Immature natural killer cell (primary cell): ENCODE data around the gene SMTNL1. TPM values are rescaled to one million over a fixed set of nuclear protein-coding genes. Genes with fewer than 3 reads are reported as not detected.
"Not testable (repeated sequence)": the region's sequence is repeated elsewhere in the genome, so short reads cannot be mapped to it uniquely, and the experiment has no call there.

ENCODE experiments used
- DNase-seq, 3 donors: peaks; one replicate each; pipeline ENCODE4 v3.0.0; 2022; ENCODE audit warnings: mixed read lengths in 1 of 3
- H3K27ac Mint-ChIP-seq, 6 donors: one replicate each; pipeline ENCODE4 v1.8.0; 2020; ENCODE audit warnings: mixed read lengths in 6 of 6, mild to moderate bottlenecking in 5 of 6, inconsistent platforms in 4 of 6, moderate library complexity in 3 of 6
- H3K27me3 Mint-ChIP-seq, 3 donors: one replicate each; pipeline ENCODE4 v1.8.0; 2020 to 2021; ENCODE audit warnings: low read depth in 3 of 3, mild to moderate bottlenecking in 3 of 3, mixed read lengths in 3 of 3, moderate library complexity in 3 of 3, inconsistent platforms in 1 of 3
- H3K36me3 Mint-ChIP-seq, 3 donors: one replicate each; pipeline ENCODE4 v1.8.0; 2020; ENCODE audit warnings: mixed read lengths in 3 of 3, inconsistent platforms in 2 of 3, mild to moderate bottlenecking in 2 of 3
- H3K4me1 Mint-ChIP-seq, 2 donors: one replicate each; pipeline ENCODE4 v1.8.0; 2020; ENCODE audit warnings: inconsistent platforms in 2 of 2, mild to moderate bottlenecking in 2 of 2, mixed read lengths in 2 of 2, moderate library complexity in 1 of 2
- H3K4me3 Mint-ChIP-seq, 5 donors: one replicate each; pipeline ENCODE4 v1.8.0; 2020; ENCODE audit warnings: mild to moderate bottlenecking in 5 of 5, mixed read lengths in 5 of 5, inconsistent platforms in 3 of 5, moderate library complexity in 3 of 5
- H3K9me3 Mint-ChIP-seq, 6 donors: one replicate each; pipeline ENCODE4 v1.8.0; 2020; ENCODE audit warnings: mild to moderate bottlenecking in 6 of 6, mixed read lengths in 6 of 6, inconsistent platforms in 4 of 6, moderate library complexity in 3 of 6
- polyA plus RNA-seq, 3 donors: library from polyadenylated mRNA; unstranded; fragments of 300-500 nt; fragmentation: Illumina TruSeq; gene quantifications; one replicate each; pipeline ENCODE4 v1.2.3, GENCODE V29; 2021

SMTNL1 gene
- polyA plus RNA-seq, 3 donors from 2014 or later = 0.12 to 0.47 TPM; not detected in 1

DNA sequence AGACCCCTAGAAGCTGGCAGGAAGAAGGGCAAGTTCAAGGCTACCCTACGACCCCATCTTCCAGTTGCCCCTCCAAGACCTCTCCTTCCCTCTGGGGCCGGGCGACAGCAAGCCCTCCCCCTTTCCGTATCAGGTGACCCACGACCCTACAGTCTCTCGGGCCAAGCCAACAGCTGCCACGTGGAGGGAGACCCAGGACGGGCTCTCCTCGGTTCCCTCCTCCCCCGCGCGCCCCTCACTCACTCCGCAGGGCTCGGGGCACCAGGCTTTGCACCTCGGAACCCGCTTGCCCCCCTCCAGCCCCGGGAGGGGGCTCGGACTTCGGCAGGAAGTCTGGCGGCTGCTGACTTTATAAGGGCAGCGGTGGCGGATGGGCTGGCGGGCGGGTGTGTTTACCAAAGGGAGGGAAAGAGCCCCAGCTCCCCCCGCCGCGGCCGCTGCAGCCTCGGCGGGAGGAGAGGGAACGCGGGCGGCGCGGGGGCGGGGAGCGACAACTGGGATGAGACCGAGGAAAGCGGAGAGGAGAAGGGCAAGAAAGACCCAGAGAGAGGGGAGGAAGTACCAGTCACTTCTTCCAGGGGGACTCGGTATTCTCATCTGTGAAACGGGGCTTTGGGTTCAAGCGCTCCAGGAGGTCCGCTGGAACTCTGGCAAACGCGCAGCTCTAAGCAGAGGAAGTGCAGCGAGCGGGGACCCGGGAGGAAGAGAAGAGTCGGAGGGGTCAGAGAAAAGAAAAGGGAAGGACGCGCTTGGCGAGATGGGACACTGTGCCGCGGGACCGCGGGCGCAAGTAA is 22.7 kb upstream of the SMTNL1 start:
- H3K27me3 Mint-ChIP-seq = peaks cover 0 to 9% (median 9%) of the 10 kb centered on the region in 3 donors
- H3K9me3 Mint-ChIP-seq = no peaks in the 10 kb centered on the region
- peak; percentile 49 to 60 (median 58) for DNase-seq
- peak overlapping the region; percentile 95 to 98 (median 97) for H3K4me3 Mint-ChIP-seq
- H3K27ac Mint-ChIP-seq = peak overlapping the region; percentile 61 to 91 (median 70)
- H3K36me3 Mint-ChIP-seq = no peaks in the 10 kb centered on the region
- peaks cover 22 to 23% of the 10 kb centered on the region in 2 donors for H3K4me1 Mint-ChIP-seq

DNA sequence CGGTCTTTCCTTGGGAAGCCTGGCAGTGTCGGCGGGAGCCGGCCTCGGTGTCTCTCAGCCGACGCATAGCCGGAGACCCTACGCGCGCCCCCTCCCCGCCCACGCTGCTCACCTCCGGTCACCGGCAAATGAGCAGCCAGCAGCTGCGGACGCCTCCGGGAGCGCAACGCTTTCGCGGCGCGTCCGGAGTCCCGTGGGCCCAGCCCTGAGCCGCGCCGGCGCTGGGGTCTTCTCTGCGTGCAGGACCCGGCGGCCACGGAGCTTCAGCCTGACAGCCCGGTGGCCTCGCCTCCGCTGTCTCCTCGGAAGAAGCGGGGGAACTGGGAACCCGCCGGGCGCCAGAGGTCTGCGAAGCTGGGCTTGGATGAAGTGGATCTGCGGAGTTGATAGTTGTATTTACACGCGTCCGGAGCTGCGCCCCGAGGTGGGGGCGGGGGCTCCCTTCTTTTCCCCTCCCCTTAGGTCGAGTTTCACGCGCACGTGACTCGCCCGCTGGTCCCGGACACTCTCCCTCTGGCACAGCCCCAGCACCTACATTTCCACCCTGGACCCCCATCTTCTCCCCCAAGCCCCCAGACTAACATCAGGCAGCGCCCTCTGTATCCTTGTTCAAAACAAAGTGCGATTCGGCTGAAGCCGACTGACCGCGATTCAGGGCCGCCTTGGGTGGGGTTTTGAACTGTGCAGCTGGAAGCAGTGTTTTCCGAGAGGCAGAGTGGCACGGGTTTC is 21.9 kb upstream of the SMTNL1 start, which contains the start of gene SLC43A1:
Gene SLC43A1 (minus strand): TSS at position 371 of the 729 bp plus-strand sequence. CDS start 1,591 bp downstream, outside the sequence.
- Mint-ChIP-seq H3K27me3 (peaks cover 0 to 9% (median 9%) of the 10 kb centered on the region in 3 donors), H3K4me1 (peaks cover 22 to 23% of the 10 kb centered on the region in 2 donors)

DNA sequence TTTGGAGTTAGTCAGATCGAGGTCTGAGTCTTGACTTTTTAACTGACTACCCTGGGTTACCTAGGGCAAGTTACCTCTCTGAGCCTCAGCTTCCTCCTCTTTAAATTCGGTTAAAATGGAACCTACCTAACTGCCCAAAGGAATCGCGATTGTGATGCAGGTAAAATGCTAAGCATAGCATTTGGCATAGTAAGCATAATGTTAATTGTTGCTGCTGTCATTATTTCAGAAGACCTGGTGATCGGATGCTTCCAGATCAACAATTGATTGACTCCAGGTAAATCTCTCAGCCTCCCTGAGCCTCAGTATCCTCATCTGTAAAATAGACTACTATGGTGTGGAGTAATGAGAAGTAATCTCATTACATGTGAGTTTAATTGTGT is 21.3 kb upstream of the SMTNL1 start:
- peaks cover 0 to 9% (median 9%) of the 10 kb centered on the region in 3 donors for H3K27me3 Mint-ChIP-seq
- H3K4me3 Mint-ChIP-seq = peak overlapping the region; percentile 90 to 98 (median 97)
- no peaks in the 10 kb centered on the region for H3K9me3 Mint-ChIP-seq
- DNase-seq = no peak
- peak overlapping the region in 5 of 6 donors; percentile 13 to 76 (median 71) for H3K27ac Mint-ChIP-seq
- H3K4me1 Mint-ChIP-seq = peaks cover 22 to 23% of the 10 kb centered on the region in 2 donors
- no peaks in the 10 kb centered on the region for H3K36me3 Mint-ChIP-seq

More for the DNA sequence above, 21.9 kb upstream of the SMTNL1 start, which contains the start of gene SLC43A1:
- peak within 1 kb of the TSS; percentile 95 to 98 (median 97) for H3K4me3 Mint-ChIP-seq
- DNase-seq = peak; percentile 16 to 28 (median 26)
- H3K27ac Mint-ChIP-seq = peak within 1 kb of the TSS; percentile 61 to 91 (median 72)
- H3K36me3 Mint-ChIP-seq = no peaks in the 10 kb centered on the region
- no peaks in the 10 kb centered on the region for H3K9me3 Mint-ChIP-seq

DNA sequence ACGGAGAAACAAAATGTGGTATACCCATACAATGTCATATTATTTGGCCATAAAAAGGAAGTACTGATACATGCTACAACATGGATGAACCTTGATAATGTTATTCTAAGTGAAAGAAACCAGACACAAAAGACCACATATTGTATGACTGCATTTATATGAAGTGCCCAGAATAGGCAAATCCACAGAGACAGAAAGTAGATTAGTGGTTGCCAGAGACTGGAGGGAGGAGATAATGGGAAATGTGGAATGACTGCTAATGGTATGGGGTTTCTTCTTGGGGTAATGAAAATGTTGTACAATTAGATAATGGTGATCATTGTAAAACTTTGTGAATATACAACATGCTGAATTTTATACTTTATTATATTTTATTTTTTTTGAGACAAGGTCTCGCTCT is 16.3 kb upstream of the SMTNL1 start:
- no peaks in the 10 kb centered on the region for H3K36me3 Mint-ChIP-seq
- H3K9me3 Mint-ChIP-seq = no peaks in the 10 kb centered on the region
- H3K4me3 Mint-ChIP-seq = no peak overlapping the region
- no peak for DNase-seq
- peaks cover 2 to 5% (median 2%) of the 10 kb centered on the region in 3 donors for H3K27me3 Mint-ChIP-seq
- H3K27ac Mint-ChIP-seq = no peak overlapping the region
- H3K4me1 Mint-ChIP-seq = peaks cover 2% of the 10 kb centered on the region in 2 donors

DNA sequence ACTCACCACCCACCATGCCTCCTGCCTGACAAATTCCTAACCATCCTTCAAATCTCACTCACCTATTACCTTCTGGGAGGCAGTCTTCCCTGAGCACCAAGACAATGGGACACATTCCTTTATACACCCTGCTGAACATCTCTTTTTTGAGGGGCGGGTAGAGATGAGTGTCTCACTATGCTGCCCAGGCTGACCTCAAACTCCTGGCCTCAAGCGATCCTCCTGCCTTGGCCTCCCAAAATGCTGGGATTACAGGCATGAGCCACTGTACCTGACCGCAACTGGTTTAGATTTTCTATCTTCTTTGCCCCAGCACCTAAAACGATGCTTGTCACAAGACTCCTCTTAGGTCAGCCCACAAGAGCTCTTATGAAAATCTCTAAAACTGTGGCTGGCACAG is 14.0 kb upstream of the SMTNL1 start:
- H3K36me3 Mint-ChIP-seq = no peaks in the 10 kb centered on the region

DNA sequence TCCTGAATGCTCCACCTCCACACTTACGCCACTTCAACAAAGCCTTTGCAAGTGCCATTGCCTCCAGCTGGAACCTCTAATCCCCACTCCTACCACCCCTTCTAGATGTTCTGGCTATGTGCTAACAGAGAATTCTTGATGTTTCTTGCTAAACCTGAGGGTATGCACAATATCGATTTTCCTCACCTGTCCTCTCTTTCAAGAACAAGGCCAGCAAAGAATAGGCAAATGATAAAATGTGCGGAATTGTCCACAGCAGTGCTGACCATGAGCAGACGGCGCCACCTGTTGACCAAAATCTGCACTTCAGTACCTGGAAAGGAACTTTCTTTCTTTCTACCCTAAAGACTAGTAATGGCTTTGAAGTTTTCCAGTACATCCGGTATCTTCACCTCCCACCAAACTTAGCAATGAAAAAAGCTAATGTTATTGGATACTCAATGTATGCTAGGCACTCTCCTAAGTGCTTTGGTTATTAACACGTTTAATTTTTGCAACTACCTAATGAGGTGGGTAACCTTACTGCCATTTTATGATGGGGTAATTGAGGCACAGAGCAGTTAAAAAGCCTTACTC is 10.3 kb upstream of the SMTNL1 start:
- Mint-ChIP-seq H3K4me3 (no peak overlapping the region), H3K27me3 (peaks cover 0 to 8% (median 2%) of the 10 kb centered on the region in 3 donors), H3K27ac (peak overlapping the region in 2 of 6 donors; percentile 21 to 41), H3K36me3 (no peaks in the 10 kb centered on the region), H3K9me3 (no peaks in the 10 kb centered on the region), H3K4me1 (peaks cover 27 to 37% of the 10 kb centered on the region in 2 donors)
- peak; percentile 53 to 63 (median 60) for DNase-seq

More for the DNA sequence above, 14.0 kb upstream of the SMTNL1 start:
- no peak overlapping the region for H3K4me3 Mint-ChIP-seq
- H3K27me3 Mint-ChIP-seq = peaks cover 2 to 3% (median 2%) of the 10 kb centered on the region in 3 donors
- DNase-seq = no peak
- H3K4me1 Mint-ChIP-seq = peaks cover 2 to 8% of the 10 kb centered on the region in 2 donors
- no peaks in the 10 kb centered on the region for H3K9me3 Mint-ChIP-seq
- no peak overlapping the region for H3K27ac Mint-ChIP-seq

DNA sequence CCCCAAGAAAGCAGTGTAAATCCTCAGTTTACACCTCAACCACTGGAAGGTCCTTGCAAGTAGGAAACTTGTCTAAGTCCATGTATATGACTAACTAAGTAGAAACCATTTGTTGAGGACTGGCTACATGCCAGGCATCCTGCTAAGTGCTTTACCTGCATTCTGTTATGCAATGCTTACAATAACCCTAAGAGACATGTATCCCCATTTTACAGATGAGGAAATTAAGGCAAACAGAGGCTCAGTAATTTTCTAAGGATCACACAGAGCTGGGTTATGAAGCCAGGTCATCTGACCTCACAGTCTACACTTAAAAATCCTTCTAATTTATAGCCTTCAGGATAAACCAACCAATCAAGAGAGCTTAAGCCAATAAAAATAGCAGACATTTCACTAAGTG is 8.4 kb upstream of the SMTNL1 start:
- Mint-ChIP-seq H3K9me3 (no peaks in the 10 kb centered on the region), H3K4me3 (peak overlapping the region in 2 of 5 donors; percentile 18 to 27), H3K27me3 (peaks cover 0 to 6% (median 2%) of the 10 kb centered on the region in 3 donors), H3K27ac (peak overlapping the region in 4 of 6 donors; percentile 11 to 97 (median 49)), H3K36me3 (no peaks in the 10 kb centered on the region), H3K4me1 (peaks cover 27 to 38% of the 10 kb centered on the region in 2 donors)
- DNase-seq = no peak

DNA sequence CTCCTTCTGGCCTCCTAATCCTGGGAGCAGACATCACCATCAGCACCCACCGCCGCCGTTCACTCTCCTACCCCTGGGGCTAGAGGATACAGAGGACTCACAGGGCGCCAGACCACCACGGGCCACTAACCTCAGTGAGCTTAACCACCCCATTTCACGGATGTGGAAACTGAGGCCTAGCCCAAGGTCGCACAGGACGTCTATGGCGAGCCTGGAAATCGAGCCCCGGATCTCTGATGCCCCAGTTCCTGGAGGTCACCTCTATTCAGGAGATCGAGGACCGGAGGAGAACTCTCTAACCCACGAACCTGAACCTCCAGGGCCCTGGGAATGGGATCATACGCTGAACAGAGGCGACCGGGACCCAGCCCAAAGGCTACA is 7.2 kb upstream of the SMTNL1 start:
- H3K27me3 Mint-ChIP-seq = peaks cover 0 to 6% (median 2%) of the 10 kb centered on the region in 3 donors
- no peaks in the 10 kb centered on the region for H3K9me3 Mint-ChIP-seq
- H3K27ac Mint-ChIP-seq = peak overlapping the region; percentile 92 to 99 (median 98)
- H3K36me3 Mint-ChIP-seq = no peaks in the 10 kb centered on the region
- no peak for DNase-seq
- peak overlapping the region; percentile 94 to 98 (median 96) for H3K4me3 Mint-ChIP-seq
- peaks cover 27 to 38% of the 10 kb centered on the region in 2 donors for H3K4me1 Mint-ChIP-seq

DNA sequence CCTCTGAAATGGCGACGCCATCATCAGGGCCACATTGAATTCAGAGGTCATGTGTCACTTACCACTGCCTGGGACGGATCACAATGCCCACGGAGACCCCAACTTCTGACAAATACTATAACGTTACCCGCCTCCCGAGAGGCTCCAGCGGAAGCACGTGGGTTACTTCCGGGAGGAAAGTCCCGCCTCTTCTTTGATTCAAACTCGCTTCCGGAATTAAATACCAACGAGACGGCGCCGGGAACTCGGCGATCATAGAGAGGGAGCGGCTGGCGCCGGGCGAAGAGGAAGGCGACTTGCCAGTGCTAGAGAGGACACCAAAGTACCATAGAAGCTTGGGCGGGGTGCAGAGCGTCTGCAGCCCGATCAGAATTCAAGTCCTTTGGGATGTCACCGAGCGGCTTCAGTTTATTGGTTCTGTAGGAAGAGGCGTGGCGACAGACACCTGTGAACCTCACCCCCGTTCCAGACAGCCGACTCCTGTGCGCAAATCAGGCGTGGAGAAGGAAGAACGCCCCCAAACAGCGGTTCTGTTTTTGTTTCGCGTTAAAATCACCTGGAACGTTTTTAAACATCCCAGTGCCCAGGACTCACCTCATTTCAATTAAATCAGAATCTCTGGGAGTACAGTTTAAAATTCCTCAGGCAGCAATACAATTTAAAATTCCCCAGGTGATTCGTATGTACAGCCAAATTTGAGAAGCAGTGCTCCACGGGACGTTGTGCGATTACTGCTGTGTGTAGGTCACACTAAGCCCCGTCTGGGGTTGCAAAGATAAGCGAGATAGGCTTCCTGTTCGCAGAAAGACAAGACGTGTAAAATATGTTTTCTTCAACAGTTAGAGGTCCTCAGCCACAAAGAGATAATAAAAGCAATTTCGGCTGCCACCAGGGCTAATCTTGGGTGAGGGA is 6.5 kb upstream of the SMTNL1 start, which contains the start of gene TIMM10:
Gene TIMM10 (minus strand): TSS at position 159 of the 912 bp plus-strand sequence. CDS start 565 bp downstream, outside the sequence.
- peak within 1 kb of the TSS; percentile 94 to 98 (median 96) for H3K4me3 Mint-ChIP-seq
- H3K27me3 Mint-ChIP-seq = peaks cover 0 to 8% (median 2%) of the 10 kb centered on the region in 3 donors
- DNase-seq = peak; percentile 89 to 91 (median 90)
- no peaks in the 10 kb centered on the region for H3K9me3 Mint-ChIP-seq
- peaks cover 27 to 38% of the 10 kb centered on the region in 2 donors for H3K4me1 Mint-ChIP-seq
- H3K27ac Mint-ChIP-seq = peak within 1 kb of the TSS; percentile 92 to 99 (median 98)
- H3K36me3 Mint-ChIP-seq = no peaks in the 10 kb centered on the region

DNA sequence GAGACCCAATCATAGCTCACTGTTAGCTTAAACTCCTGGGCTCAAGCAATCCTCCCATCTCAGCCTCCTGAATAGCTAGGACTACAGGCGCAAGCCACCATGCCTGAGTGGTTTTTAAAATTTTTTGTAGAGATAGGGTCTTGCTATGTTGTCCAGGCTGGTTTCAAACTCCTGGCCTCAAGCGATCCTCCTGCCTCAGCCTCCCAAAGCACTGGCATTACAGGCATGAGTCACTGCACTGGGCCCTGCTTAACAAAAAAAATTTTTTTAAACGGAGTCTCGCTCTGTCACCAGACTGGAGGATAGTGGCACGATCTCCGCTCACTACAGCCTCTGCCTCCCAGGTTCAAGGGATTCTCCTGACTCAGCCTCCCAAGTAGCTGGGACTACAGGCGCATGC is 2.9 kb upstream of the SMTNL1 start:
- not testable (repeated sequence) for DNase-seq, H3K36me3 Mint-ChIP-seq, H3K27ac Mint-ChIP-seq

DNA sequence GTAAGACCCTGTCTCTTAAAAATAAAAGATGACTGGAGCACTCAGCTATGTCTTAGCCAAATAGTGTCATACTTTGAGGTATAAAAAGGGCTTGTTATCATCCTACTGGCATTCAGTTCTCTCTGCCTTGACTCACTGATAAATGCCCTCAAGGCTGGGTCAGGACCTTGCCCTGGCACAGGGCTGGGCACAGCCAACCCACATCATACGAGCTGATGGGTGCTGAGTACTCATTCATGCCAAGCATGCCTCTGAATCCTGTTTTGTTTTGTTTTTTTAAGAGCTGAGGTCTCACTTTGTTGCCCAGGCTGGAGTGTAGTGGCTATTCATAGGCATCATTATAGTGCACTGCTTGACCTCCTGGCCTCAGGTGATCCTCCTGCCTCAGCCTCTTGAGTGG is 1.9 kb downstream of the SMTNL1 start:
- H3K27ac Mint-ChIP-seq = no peak overlapping the region
- H3K4me1 Mint-ChIP-seq = no peaks in the 10 kb centered on the region
- H3K27me3 Mint-ChIP-seq = peaks cover 0 to 2% (median 0%) of the 10 kb centered on the region in 3 donors
- no peak for DNase-seq
- no peak overlapping the region for H3K4me3 Mint-ChIP-seq
- no peaks in the 10 kb centered on the region for H3K9me3 Mint-ChIP-seq
- H3K36me3 Mint-ChIP-seq = peaks cover 0 to 5% (median 0%) of the 10 kb centered on the region in 3 donors

More for the DNA sequence above, 2.9 kb upstream of the SMTNL1 start:
- not testable (repeated sequence) for H3K27me3 Mint-ChIP-seq, H3K9me3 Mint-ChIP-seq, H3K4me3 Mint-ChIP-seq
- peaks cover 24 to 27% of the 10 kb centered on the region in 2 donors for H3K4me1 Mint-ChIP-seq

DNA sequence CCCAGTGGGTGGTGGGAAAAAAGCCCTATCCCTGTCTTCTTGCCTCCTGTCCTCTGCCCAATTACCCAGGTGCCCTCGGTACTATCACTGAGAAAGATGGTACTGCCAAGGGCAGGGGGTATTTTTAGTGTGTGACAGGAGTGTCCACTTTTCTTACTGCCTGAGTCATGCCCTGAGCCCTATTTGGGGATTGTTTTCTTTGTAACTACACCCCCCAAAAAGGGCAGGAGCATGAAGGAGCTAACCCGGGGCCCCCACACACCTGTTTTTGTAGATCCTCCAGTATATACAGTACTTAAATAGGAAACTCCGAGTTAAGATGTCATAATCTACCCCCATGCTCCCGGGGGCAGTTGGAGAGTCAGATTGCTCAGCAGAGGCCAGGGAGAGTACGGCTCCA is 3.8 kb downstream of the SMTNL1 start:
- H3K27me3 Mint-ChIP-seq = no peaks in the 10 kb centered on the region
- H3K4me3 Mint-ChIP-seq = no peak overlapping the region
- no peaks in the 10 kb centered on the region for H3K9me3 Mint-ChIP-seq
- H3K27ac Mint-ChIP-seq = no peak overlapping the region
- peaks cover 0 to 5% (median 0%) of the 10 kb centered on the region in 3 donors for H3K36me3 Mint-ChIP-seq
- no peak for DNase-seq
- H3K4me1 Mint-ChIP-seq = no peaks in the 10 kb centered on the region
